HL-60 (cell line): Measurements from ENCODE around the gene TXNL4B.
"Not testable (repeated sequence)": the region's sequence is repeated elsewhere in the genome, so short reads cannot be mapped to it uniquely, and the experiment has no call there.

ENCODE experiments used
- DNase-seq, 2 experiments: peaks; one replicate each; pipeline ENCODE4 v3.0.0-alpha.2; 2010 to 2020; ENCODE audit warnings: low read depth in 1 of 2, low spot score in 1 of 2
- H3K27ac ChIP-seq: fragments of 250-450 bp; sonication (Bioruptor Pico); replicated peaks from 2 replicates; pipeline ENCODE4 v1.5.1; 2020; ENCODE audit warnings: mild to moderate bottlenecking, moderate library complexity
- H3K27me3 ChIP-seq: fragments of 250-450 bp; sonication (Bioruptor Pico); 2 replicates; pipeline ENCODE4 v1.5.1; 2021; ENCODE audit warnings: mild to moderate bottlenecking, moderate library complexity; ENCODE audit not compliant: insufficient read depth, poor library complexity, severe bottlenecking
- H3K4me3 ChIP-seq: replicated peaks from 2 replicates; pipeline ENCODE4 v1.5.1; 2011; ENCODE audit warnings: mild to moderate bottlenecking, control low read depth, low read length; ENCODE audit not compliant: insufficient read depth
- GABPA ChIP-seq: IDR thresholded peaks from 2 replicates; pipeline ENCODE4 v1.6.1; 2012; ENCODE audit warnings: low read depth
- POLR2AphosphoS5 ChIP-seq: IDR thresholded peaks from 2 replicates; pipeline ENCODE4 v1.6.1; 2012; ENCODE audit warnings: low read depth
- REST ChIP-seq: IDR thresholded peaks from 2 replicates; pipeline ENCODE4 v1.6.1; 2012; ENCODE audit warnings: low read depth; ENCODE audit not compliant: insufficient replicate concordance
- SPI1 ChIP-seq: IDR thresholded peaks from 2 replicates; pipeline ENCODE4 v1.6.1; 2012; ENCODE audit warnings: low read depth, mild to moderate bottlenecking, borderline replicate concordance
- TF ChIP-seq, protein P1 (sequence below): IDR thresholded peaks from one replicate; pipeline ENCODE4 v1.5.1; 2011; ENCODE audit warnings: low read length, control low read depth, inconsistent platforms; ENCODE audit not compliant: insufficient read depth

TXNL4B gene

DNA sequence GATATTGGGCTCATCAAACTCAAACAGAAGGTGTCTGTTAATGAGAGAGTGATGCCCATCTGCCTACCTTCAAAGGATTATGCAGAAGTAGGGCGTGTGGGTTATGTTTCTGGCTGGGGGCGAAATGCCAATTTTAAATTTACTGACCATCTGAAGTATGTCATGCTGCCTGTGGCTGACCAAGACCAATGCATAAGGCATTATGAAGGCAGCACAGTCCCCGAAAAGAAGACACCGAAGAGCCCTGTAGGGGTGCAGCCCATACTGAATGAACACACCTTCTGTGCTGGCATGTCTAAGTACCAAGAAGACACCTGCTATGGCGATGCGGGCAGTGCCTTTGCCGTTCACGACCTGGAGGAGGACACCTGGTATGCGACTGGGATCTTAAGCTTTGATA is 33.0 kb downstream of the TXNL4B start:
- TF ChIP-seq POLR2AphosphoS5, result no peak
- no peak for TF ChIP-seq REST
- no peak for TF ChIP-seq GABPA
- no peak for TF ChIP-seq SPI1
- TF ChIP-seq, protein P1, sequence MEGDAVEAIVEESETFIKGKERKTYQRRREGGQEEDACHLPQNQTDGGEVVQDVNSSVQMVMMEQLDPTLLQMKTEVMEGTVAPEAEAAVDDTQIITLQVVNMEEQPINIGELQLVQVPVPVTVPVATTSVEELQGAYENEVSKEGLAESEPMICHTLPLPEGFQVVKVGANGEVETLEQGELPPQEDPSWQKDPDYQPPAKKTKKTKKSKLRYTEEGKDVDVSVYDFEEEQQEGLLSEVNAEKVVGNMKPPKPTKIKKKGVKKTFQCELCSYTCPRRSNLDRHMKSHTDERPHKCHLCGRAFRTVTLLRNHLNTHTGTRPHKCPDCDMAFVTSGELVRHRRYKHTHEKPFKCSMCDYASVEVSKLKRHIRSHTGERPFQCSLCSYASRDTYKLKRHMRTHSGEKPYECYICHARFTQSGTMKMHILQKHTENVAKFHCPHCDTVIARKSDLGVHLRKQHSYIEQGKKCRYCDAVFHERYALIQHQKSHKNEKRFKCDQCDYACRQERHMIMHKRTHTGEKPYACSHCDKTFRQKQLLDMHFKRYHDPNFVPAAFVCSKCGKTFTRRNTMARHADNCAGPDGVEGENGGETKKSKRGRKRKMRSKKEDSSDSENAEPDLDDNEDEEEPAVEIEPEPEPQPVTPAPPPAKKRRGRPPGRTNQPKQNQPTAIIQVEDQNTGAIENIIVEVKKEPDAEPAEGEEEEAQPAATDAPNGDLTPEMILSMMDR, result no peak
- DNase-seq, result no peak

GRCh38 chr16:72059060-72059459 is 34.4 kb downstream of the TXNL4B start:
- DNase-seq, H3K4me3 ChIP-seq, H3K27me3 ChIP-seq, H3K27ac ChIP-seq: not testable (repeated sequence)

More for the DNA sequence above, 33.0 kb downstream of the TXNL4B start:
- Histone ChIP-seq H3K27me3 (no peaks in the 10 kb centered on the region), H3K27ac (no peak overlapping the region), H3K4me3 (no peak overlapping the region)

GRCh38 chr16:72057313-72057712 is 36.1 kb downstream of the TXNL4B start:
- DNase-seq, H3K27ac ChIP-seq, H3K27me3 ChIP-seq, H3K4me3 ChIP-seq: not testable (repeated sequence)

DNA sequence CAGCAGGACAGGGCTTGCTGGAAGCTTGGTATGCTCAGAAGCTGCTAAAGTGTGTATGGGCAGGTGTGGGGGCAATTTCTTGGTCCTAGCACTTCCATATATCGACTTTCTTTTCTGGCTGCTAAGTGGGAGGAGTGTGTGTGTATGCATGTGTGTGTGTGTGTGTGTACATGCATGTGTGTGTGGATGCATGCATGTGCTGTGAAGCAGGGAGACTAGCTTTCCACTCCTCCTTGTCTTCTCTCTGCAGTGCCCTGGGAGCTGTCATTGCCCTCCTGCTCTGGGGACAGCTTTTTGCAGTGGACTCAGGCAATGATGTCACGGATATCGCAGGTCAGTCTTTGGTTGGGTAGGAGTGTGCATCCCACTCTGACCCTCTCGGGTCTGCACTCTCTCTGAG is 37.5 kb downstream of the TXNL4B start:
- no peaks in the 10 kb centered on the region for H3K27me3 ChIP-seq

DNA sequence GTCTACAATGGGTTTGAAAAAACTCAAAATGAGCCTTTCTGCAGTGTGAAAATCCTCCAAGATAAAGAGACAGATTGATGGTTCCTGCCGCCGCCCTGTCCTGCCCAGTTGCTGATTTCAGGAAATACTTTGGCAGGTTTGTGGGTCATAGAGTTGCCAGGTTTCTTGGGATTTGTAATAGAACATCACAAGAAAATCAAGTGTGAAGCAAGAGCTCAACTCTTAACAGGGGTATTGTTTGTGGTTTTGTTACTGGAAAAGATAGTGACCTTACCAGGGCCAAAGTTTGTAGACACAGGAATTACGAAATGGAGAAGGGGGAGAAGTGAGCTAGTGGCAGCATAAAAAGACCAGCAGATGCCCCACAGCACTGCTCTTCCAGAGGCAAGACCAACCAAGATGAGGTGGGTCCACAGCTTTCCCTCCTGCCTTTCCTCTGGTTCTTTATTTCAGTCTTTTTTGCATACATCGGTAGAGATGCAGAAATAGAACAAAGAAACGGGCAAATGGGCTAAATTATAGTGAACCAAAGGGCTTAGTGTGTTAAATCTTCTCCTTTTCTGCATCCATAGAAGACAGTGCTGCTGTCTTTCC is 39.1 kb downstream of the TXNL4B start, which contains the start of gene HP:
HP (plus strand) TSS at position 252 of the 594 bp plus-strand sequence; CDS start at position 400, 148 bp downstream.
- H3K27me3 ChIP-seq, result not testable (repeated sequence)
- peak; percentile 53 to 68 for DNase-seq
- H3K27ac ChIP-seq, result peak within 1 kb of the TSS; percentile 47
- peak within 1 kb of the TSS; percentile 17 for H3K4me3 ChIP-seq

More for the DNA sequence above, 37.5 kb downstream of the TXNL4B start:
- peak overlapping the region; percentile 12 for H3K4me3 ChIP-seq
- no peak for DNase-seq
- H3K27ac ChIP-seq, result no peak overlapping the region
- TF ChIP-seq POLR2AphosphoS5 (no peak), GABPA (no peak), REST (no peak), SPI1 (no peak)
- TF ChIP-seq, protein P1, result no peak
